BE2C (cell line): ENCODE data around the gene ZBTB42.

Source experiments
- DNase-seq: peaks from one replicate; pipeline ENCODE4 v3.0.0-alpha.2; 2020
- H3K27me3 ChIP-seq: fragments of 250-450 bp; sonication (Bioruptor Pico); 2 replicates; pipeline ENCODE4 v1.5.1; 2020; ENCODE audit warnings: mild to moderate bottlenecking
- H3K36me3 ChIP-seq: fragments of 250-450 bp; sonication (Bioruptor Pico); 2 replicates; pipeline ENCODE4 v1.5.1; 2020; ENCODE audit warnings: mild to moderate bottlenecking
- H3K4me1 ChIP-seq: fragments of 250-450 bp; sonication (Bioruptor Pico); 2 replicates; pipeline ENCODE4 v1.5.1; 2020
- H3K4me3 ChIP-seq: 2 replicates; pipeline ENCODE4 v1.5.1; 2011; ENCODE audit warnings: low read depth, low read length
- H3K9me3 ChIP-seq: fragments of 250-450 bp; sonication (Bioruptor Pico); 2 replicates; pipeline ENCODE4 v1.5.1; 2020
- TF ChIP-seq, protein P1 (sequence below): IDR thresholded peaks from 2 replicates; pipeline ENCODE4 v1.5.1; 2012; ENCODE audit warnings: mild to moderate bottlenecking, low read depth, low read length

The ZBTB42 gene

DNA sequence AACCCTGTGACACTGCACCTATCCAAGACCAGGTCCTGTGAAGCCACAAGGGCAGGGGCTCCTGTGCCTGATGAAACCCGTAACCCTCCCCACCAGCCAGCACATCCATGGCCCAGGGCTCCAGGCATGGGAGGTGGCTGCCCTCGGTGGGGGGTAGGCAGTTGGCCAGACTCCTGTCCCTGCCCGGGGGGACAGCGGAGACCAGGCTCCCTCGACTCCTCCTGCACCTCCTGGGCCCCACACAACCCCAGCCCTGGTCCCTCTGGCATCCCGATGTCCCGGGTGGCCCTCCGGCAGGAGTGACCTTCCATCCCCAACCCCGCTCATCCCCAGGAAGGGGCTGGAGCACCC, 16.7 kb upstream of the ZBTB42 start:
- DNase-seq, result no peak
- Histone ChIP-seq H3K4me1 (no peaks in the 10 kb centered on the region), H3K27me3 (no peaks in the 10 kb centered on the region), H3K4me3 (no peak overlapping the region), H3K36me3 (peaks cover 7% of the 10 kb centered on the region; the same call in 1 of the 2 replicates), H3K9me3 (no peaks in the 10 kb centered on the region)
- TF ChIP-seq, protein P1, sequence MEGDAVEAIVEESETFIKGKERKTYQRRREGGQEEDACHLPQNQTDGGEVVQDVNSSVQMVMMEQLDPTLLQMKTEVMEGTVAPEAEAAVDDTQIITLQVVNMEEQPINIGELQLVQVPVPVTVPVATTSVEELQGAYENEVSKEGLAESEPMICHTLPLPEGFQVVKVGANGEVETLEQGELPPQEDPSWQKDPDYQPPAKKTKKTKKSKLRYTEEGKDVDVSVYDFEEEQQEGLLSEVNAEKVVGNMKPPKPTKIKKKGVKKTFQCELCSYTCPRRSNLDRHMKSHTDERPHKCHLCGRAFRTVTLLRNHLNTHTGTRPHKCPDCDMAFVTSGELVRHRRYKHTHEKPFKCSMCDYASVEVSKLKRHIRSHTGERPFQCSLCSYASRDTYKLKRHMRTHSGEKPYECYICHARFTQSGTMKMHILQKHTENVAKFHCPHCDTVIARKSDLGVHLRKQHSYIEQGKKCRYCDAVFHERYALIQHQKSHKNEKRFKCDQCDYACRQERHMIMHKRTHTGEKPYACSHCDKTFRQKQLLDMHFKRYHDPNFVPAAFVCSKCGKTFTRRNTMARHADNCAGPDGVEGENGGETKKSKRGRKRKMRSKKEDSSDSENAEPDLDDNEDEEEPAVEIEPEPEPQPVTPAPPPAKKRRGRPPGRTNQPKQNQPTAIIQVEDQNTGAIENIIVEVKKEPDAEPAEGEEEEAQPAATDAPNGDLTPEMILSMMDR, result no peak

DNA sequence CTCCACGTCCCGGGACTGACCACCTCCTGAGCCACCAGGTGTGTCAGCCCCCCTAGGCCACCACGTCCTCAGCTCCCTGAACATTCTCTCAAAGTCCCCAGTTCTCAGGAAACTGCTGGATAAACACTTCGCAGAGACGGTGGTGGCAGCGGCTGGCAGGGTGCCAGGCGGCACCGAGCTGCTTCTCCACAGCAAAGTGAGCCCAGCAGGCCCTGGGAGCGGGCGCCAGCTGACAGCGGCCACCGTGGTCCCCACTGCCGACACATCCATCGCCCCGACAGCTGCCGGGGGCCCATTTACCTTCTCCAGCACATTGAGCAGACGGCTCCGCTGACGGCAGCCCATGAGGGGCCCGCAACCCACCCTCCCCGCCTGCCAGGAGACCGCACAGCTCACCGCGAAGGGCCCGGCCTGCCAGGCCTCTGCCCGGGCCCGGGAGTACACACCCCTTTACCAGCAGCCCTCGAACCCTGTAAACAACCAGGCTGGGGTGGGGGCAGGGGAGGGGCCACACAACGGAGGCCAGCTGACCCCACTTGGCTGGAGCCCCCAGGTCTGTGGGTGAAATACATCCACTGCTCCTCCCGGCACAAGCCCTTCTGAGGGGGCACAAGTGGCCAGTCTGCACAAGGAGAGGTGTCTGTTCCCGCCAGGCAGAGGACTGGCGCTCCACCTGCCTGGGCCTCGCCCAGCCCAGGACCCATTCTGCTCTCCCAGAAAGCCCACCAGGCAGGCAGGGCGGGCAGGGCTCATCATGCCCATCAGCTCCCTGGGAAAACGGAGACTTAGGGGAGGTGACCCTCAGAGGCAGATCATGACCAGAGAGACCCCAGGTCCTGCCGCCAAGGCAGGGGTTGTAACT, 15.8 kb upstream of the ZBTB42 start:
- Histone ChIP-seq H3K4me3 (no peak overlapping the region), H3K36me3 (peaks cover 7% of the 10 kb centered on the region; the same call in 1 of the 2 replicates), H3K9me3 (no peaks in the 10 kb centered on the region), H3K27me3 (no peaks in the 10 kb centered on the region), H3K4me1 (no peaks in the 10 kb centered on the region)
- TF ChIP-seq, protein P1, result no peak
- DNase-seq, result no peak

DNA sequence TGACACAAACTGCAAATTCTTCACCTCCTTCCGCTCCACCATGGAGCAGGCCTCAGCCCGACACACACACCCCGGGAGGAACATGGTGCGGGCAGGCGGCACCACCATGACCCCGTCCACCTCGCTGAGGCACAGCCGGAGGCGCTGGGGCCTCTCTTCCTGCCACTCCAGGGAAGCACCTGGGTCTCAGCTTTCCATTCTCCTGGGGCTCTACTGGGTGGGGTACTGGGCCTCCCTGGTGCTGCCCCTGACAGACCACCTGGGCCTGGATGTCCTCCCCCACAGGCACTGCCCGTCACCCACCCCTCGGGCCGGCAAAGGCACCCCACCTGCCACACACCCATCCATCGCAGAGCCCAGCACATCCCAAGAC, 15.2 kb upstream of the ZBTB42 start:
- TF ChIP-seq, protein P1, result no peak

DNA sequence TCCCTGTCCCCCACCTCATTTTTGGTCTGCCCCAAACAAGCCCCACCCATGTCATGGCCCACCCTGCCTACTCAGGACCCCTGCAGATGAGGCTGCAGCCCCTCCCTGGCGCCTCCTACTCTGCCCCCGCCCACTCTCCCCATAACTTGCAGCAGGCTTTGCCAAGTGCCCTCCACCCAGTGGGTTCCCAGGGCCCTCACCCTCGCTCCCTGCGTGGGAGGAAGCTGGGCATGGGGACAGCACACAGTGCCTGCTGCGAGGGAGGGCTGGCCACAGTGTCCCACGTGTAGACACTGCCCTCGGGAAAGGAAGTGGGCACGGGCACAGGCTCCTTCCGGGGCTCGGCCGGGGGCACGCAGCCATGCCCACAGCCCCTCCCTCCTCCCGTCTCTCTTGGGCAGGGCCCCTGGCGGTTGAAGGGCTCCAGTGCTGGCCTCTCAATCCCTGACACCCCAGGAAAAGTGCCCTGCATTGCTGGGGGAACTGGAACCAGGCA, 14.8 kb upstream of the ZBTB42 start:
- Histone ChIP-seq H3K9me3 (no peaks in the 10 kb centered on the region), H3K4me3 (no peak overlapping the region), H3K36me3 (peaks cover 16% of the 10 kb centered on the region), H3K4me1 (no peaks in the 10 kb centered on the region), H3K27me3 (no peaks in the 10 kb centered on the region)
- TF ChIP-seq, protein P1, result no peak
- DNase-seq, result no peak

More for the DNA sequence above, 15.2 kb upstream of the ZBTB42 start:
- Histone ChIP-seq H3K4me3 (no peak overlapping the region), H3K36me3 (peaks cover 11% of the 10 kb centered on the region; the same call in 1 of the 2 replicates), H3K4me1 (no peaks in the 10 kb centered on the region), H3K9me3 (no peaks in the 10 kb centered on the region), H3K27me3 (no peaks in the 10 kb centered on the region)
- no peak for DNase-seq

DNA sequence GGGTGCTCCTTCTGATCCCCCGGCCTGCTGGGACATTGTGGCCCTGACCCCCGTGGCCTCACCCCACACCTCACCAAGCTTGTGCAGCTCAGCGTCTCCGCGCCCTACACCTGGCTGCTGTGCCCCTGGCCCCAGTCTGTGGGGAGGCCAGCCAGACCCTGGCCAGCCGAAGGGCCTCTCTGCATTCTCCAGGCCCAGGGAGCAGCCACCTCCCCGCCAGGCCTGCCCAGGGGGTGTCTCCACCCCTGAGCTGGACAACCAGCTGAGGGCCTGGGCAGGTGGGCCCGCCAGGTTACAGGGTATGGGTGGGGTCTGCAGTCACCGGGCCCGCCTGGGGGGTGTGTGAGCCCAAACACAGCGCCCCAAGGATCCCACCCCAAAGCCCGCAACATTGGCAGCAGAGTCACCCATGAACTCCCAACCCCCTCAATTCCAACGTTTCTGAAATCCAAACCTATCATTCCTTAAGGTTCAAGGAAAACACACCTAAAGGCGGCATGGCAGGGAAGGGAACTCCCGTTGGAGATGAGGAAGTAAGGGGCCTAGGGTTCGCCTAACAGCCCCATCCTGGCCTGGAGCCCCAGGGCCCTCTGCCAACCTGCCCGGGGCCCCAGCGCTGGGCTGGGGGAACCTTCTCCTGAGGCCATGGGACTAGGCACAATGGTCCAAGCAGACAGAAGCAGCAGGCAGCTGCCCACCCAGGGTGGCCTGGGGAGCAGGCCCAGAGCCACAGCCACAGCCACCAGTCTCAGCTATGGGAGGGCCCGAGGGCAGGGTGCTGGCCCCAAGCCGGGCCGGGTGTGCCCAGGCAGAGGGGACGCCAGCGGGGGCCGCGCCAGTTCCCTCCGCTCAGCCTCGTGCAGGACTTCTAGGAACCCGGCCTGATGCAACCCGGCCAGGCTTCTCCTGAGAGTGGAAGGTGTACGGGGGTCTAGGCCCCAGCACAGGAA, 13.9 kb upstream of the ZBTB42 start:
- Histone ChIP-seq H3K9me3 (no peaks in the 10 kb centered on the region), H3K36me3 (peaks cover 24% of the 10 kb centered on the region), H3K27me3 (no peaks in the 10 kb centered on the region), H3K4me3 (no peak overlapping the region), H3K4me1 (no peaks in the 10 kb centered on the region)
- DNase-seq, result no peak
- TF ChIP-seq, protein P1, result no peak
